Measurements from ENCODE around the gene CHRD.
"Not testable (repeated sequence)": the region's sequence is repeated elsewhere in the genome, so short reads cannot be mapped to it uniquely, and the experiment has no call there.

The CHRD gene

DNA sequence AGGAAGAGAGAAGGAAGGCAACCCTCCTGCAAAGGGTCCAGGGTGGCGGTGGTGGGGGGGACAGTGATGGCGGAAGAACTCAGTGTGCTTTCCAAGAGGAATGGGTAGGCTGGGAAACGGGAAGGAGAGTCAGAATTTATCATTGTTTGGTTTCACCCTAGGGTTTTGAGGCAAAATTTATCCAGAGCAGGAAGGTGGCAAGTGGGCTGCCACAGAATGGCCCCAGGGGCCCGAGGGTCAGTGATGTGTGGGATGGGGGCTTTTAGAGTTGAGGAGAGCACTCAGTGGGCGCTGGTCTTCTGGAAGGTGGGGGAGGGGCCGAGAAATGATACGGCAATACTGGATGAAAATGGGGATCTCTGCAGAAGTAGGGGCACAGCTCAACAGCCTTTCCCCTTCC is 41.9 kb upstream of the CHRD start:
- Histone ChIP-seq H3K27ac (ENCODE audit: low read length) (no peak overlapping the region), H3K9me3 (ENCODE audit: insufficient read depth, low read length, severe bottlenecking) (no peaks in the 10 kb centered on the region), H3K36me3 (ENCODE audit: insufficient read depth, low read length) (peaks cover 25% of the 10 kb centered on the region), H4K20me1 (ENCODE audit: insufficient read depth, low read length) (peaks cover 34% of the 10 kb centered on the region), H3K4me1 (ENCODE audit: insufficient read depth, low read length) (peaks cover 26% of the 10 kb centered on the region), H3K79me2 (ENCODE audit: insufficient read depth, low read length) (peaks cover 11% of the 10 kb centered on the region), H3K4me2 (ENCODE audit: insufficient read depth, low read length) (no peak overlapping the region), H3K27me3 (ENCODE audit: insufficient read depth, low read length, poor library complexity) (no peaks in the 10 kb centered on the region), H3K4me3 (ENCODE audit: low read depth in 1 of 2, low read length in 2 of 2) (no peak overlapping the region), H2AFZ (ENCODE audit: low read depth, low read length) (no peak overlapping the region), H3K9ac (ENCODE audit: low read depth, low read length) (no peak overlapping the region)
- TF ChIP-seq EZH2 (IDR thresholded peaks at IDR 0.05; ENCODE audit: borderline replicate concordance, low read depth, low read length, severe bottlenecking) = no peak
- TF ChIP-seq, protein P1, sequence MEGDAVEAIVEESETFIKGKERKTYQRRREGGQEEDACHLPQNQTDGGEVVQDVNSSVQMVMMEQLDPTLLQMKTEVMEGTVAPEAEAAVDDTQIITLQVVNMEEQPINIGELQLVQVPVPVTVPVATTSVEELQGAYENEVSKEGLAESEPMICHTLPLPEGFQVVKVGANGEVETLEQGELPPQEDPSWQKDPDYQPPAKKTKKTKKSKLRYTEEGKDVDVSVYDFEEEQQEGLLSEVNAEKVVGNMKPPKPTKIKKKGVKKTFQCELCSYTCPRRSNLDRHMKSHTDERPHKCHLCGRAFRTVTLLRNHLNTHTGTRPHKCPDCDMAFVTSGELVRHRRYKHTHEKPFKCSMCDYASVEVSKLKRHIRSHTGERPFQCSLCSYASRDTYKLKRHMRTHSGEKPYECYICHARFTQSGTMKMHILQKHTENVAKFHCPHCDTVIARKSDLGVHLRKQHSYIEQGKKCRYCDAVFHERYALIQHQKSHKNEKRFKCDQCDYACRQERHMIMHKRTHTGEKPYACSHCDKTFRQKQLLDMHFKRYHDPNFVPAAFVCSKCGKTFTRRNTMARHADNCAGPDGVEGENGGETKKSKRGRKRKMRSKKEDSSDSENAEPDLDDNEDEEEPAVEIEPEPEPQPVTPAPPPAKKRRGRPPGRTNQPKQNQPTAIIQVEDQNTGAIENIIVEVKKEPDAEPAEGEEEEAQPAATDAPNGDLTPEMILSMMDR (IDR thresholded peaks at IDR 0.05; ENCODE audit: borderline replicate concordance, extremely low read depth, low read length, poor library complexity, severe bottlenecking) = no peak
- ATAC-seq (ENCODE audit: insufficient read depth, low read depth) = no peak
- no peak for DNase-seq

DNA sequence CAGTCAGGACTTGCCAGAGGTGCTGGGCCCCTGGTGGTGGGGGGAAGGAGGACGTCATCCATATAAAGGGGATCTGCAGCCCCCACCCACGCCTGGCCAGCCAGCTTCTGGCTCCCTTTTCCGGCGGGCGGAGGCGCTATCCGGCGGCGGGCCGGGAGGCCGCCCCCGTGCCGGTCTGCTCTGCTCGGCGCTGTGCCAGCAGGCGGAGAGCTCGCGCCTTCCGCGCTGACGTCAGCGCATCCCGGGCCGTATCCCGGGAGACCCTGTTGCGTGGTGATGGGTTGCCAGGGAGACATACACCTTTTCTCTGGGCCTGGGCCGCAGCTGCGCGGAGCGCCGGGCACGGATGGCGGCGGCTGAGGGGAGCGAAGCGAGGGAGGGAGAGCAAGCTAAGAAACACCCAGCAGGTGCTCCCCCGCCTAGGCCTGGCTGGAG is 41.3 kb upstream of the CHRD start:
- peaks cover 11% of the 10 kb centered on the region for H3K79me2 ChIP-seq (ENCODE audit: insufficient read depth, low read length)
- no peak overlapping the region for H3K9ac ChIP-seq (ENCODE audit: low read depth, low read length)
- no peak overlapping the region for H3K4me3 ChIP-seq (ENCODE audit: low read depth in 1 of 2, low read length in 2 of 2)
- peaks cover 26% of the 10 kb centered on the region for H3K4me1 ChIP-seq (ENCODE audit: insufficient read depth, low read length)
- DNase-seq (no peak), ATAC-seq (ENCODE audit: insufficient read depth, low read depth) (no peak)
- no peaks in the 10 kb centered on the region for H3K9me3 ChIP-seq (ENCODE audit: insufficient read depth, low read length, severe bottlenecking)
- H3K27me3 ChIP-seq (ENCODE audit: insufficient read depth, low read length, poor library complexity) = no peaks in the 10 kb centered on the region
- no peak for TF ChIP-seq EZH2 (IDR thresholded peaks at IDR 0.05; ENCODE audit: borderline replicate concordance, low read depth, low read length, severe bottlenecking)
- TF ChIP-seq, protein P1 (IDR thresholded peaks at IDR 0.05; ENCODE audit: borderline replicate concordance, extremely low read depth, low read length, poor library complexity, severe bottlenecking) = no peak
- peaks cover 30% of the 10 kb centered on the region for H4K20me1 ChIP-seq (ENCODE audit: insufficient read depth, low read length)
- peaks cover 22% of the 10 kb centered on the region for H3K36me3 ChIP-seq (ENCODE audit: insufficient read depth, low read length)
- H2AFZ ChIP-seq (ENCODE audit: low read depth, low read length) = no peak overlapping the region
- H3K27ac ChIP-seq (ENCODE audit: low read length) = no peak overlapping the region
- no peak overlapping the region for H3K4me2 ChIP-seq (ENCODE audit: insufficient read depth, low read length)

DNA sequence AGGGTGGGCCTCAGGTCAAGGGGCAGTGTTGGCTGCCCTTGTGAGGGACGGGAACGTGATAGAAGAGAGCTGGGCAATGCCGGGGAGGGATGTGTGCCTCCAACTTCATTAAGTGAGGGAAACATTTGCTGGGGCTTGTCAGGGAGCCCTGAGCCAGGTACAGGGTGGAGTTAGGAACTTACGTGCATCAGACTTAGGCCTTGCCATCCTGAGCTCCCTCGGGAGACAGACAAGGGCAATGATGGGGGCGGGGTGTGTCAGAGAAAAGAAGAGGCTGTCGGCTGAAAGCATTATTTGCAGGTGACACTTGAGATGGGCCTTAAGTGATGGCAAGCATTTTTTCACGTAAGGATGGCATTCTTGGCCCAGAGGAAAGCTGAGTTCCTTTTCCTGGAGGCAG is 40.9 kb upstream of the CHRD start:
- peaks cover 26% of the 10 kb centered on the region for H3K4me1 ChIP-seq (ENCODE audit: insufficient read depth, low read length)
- ATAC-seq (ENCODE audit: insufficient read depth, low read depth) = no peak
- H2AFZ ChIP-seq (ENCODE audit: low read depth, low read length) = no peak overlapping the region
- peaks cover 18% of the 10 kb centered on the region for H3K36me3 ChIP-seq (ENCODE audit: insufficient read depth, low read length)
- H3K4me2 ChIP-seq (ENCODE audit: insufficient read depth, low read length) = no peak overlapping the region
- no peak overlapping the region for H3K4me3 ChIP-seq (ENCODE audit: low read depth in 1 of 2, low read length in 2 of 2)
- H3K9me3 ChIP-seq (ENCODE audit: insufficient read depth, low read length, severe bottlenecking) = no peaks in the 10 kb centered on the region
- peaks cover 26% of the 10 kb centered on the region for H4K20me1 ChIP-seq (ENCODE audit: insufficient read depth, low read length)
- no peak for TF ChIP-seq EZH2 (IDR thresholded peaks at IDR 0.05; ENCODE audit: borderline replicate concordance, low read depth, low read length, severe bottlenecking)
- TF ChIP-seq, protein P1 (IDR thresholded peaks at IDR 0.05; ENCODE audit: borderline replicate concordance, extremely low read depth, low read length, poor library complexity, severe bottlenecking) = no peak
- H3K27me3 ChIP-seq (ENCODE audit: insufficient read depth, low read length, poor library complexity) = no peaks in the 10 kb centered on the region
- H3K9ac ChIP-seq (ENCODE audit: low read depth, low read length) = no peak overlapping the region
- no peak for DNase-seq
- no peak overlapping the region for H3K27ac ChIP-seq (ENCODE audit: low read length)
- peaks cover 11% of the 10 kb centered on the region for H3K79me2 ChIP-seq (ENCODE audit: insufficient read depth, low read length)

DNA sequence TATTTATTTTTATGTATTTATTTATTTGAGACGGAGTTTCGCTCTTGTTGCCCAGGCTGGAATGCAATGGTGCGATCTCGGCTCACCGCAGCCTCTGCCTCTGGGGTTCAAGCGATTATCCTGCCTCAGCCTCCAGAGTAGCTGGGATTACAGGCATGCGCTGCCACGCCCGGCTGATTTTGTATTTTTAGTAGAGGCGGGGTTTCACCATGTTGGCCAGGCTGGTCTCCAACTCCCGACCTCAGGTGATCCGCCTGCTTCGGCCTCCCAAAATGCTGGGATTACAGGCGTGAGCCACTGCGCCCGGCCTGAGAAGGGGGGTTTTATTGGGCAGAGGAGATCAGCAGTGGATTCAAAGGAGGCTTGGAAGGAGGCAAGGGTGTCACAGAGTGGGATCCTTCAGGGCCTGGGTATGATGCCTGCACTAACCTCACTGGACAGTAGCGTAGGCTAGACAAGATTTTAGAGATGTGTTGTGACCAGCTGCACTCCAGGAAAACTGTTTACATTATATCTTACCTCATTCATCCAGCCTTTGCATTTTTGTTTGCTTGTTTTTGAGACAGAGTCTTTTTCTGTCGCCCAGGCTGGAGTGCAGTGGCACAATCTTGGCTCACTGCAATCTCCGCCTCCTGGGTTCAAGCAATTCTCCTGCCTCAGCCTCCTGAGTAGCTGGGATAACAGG is 40.3 kb upstream of the CHRD start:
- H3K79me2 ChIP-seq (ENCODE audit: insufficient read depth, low read length) = peaks cover 11% of the 10 kb centered on the region
- H3K27ac ChIP-seq (ENCODE audit: low read length); ATAC-seq (ENCODE audit: insufficient read depth, low read depth); H3K27me3 ChIP-seq (ENCODE audit: insufficient read depth, low read length, poor library complexity); H2AFZ ChIP-seq (ENCODE audit: low read depth, low read length); H3K4me2 ChIP-seq (ENCODE audit: insufficient read depth, low read length); H3K9ac ChIP-seq (ENCODE audit: low read depth, low read length); H3K9me3 ChIP-seq (ENCODE audit: insufficient read depth, low read length, severe bottlenecking); H3K4me3 ChIP-seq (ENCODE audit: low read depth in 1 of 2, low read length in 2 of 2); DNase-seq: not testable (repeated sequence)
- H4K20me1 ChIP-seq (ENCODE audit: insufficient read depth, low read length) = peaks cover 21% of the 10 kb centered on the region
- peaks cover 26% of the 10 kb centered on the region for H3K4me1 ChIP-seq (ENCODE audit: insufficient read depth, low read length)
- H3K36me3 ChIP-seq (ENCODE audit: insufficient read depth, low read length) = peaks cover 12% of the 10 kb centered on the region
